WTC11 (cell line): ENCODE measurements around the gene CLSTN2.

Experiments used
- ATF3 ChIP-seq: sonication (generic); formaldehyde crosslinking; conservative IDR thresholded peaks from 2 replicates; pipeline ENCODE4 v1.8.1; 2022; ENCODE audit warnings: mild to moderate bottlenecking, missing genetic modification reagents
- CREB1 ChIP-seq: sonication (generic); formaldehyde crosslinking; IDR thresholded peaks from 2 replicates; pipeline ENCODE4 v1.8.0; 2023; ENCODE audit warnings: mild to moderate bottlenecking, missing genetic modification reagents
- ESRRA ChIP-seq: sonication (generic); formaldehyde crosslinking; IDR thresholded peaks from 2 replicates; pipeline ENCODE4 v1.8.1; 2022; ENCODE audit warnings: mild to moderate bottlenecking, missing genetic modification reagents, borderline replicate concordance
- ZMAT4 ChIP-seq: fragments of 250-450 bp; sonication (Bioruptor Pico); IDR thresholded peaks from 2 replicates; pipeline ENCODE4 v1.9.0; 2021; ENCODE audit warnings: mild to moderate bottlenecking
- TF ChIP-seq, protein P1 (sequence below): fragments of 200-600 bp; IDR thresholded peaks from 2 replicates; pipeline ENCODE4 v1.8.0; 2022; ENCODE audit warnings: antibody characterized with exemption
- TF ChIP-seq, protein P2 (sequence below): sonication (generic); formaldehyde crosslinking; IDR thresholded peaks from 2 replicates; pipeline ENCODE4 v1.8.1; 2022; ENCODE audit warnings: low read depth, mild to moderate bottlenecking, moderate library complexity, missing genetic modification reagents, borderline replicate concordance
- TF ChIP-seq, protein P3 (sequence below): fragments of 250-450 bp; sonication (Bioruptor Pico); IDR thresholded peaks from 2 replicates; pipeline ENCODE4 v1.9.0; 2021; ENCODE audit warnings: mild to moderate bottlenecking, borderline replicate concordance
- TF ChIP-seq, protein P4 (sequence below): sonication (generic); formaldehyde crosslinking; IDR thresholded peaks from 2 replicates; pipeline ENCODE4 v1.8.1; 2022; ENCODE audit warnings: mild to moderate bottlenecking, missing genetic modification reagents, moderate library complexity, borderline replicate concordance

DNA sequence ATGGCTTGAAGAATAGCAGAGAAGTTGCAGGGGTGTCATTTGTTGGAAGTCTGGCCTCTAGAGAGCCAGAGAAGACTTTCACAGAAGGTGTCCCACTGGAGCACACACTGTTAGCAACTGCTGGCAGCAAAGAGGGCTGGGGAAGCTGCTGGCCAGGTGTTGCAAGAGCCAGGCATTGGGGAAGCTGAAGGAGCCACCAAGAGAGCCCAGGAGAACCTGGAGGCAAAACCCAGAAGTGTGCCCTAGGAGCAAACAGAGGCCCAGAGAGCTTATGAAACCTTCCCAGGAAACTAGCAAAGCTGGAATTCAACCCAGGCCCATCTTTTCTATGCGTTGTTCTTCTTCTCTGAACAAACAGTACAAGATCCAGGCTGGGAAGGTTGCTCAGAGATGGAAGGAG, 610.2 kb downstream of the CLSTN2 start:
- TF ChIP-seq, protein P1, sequence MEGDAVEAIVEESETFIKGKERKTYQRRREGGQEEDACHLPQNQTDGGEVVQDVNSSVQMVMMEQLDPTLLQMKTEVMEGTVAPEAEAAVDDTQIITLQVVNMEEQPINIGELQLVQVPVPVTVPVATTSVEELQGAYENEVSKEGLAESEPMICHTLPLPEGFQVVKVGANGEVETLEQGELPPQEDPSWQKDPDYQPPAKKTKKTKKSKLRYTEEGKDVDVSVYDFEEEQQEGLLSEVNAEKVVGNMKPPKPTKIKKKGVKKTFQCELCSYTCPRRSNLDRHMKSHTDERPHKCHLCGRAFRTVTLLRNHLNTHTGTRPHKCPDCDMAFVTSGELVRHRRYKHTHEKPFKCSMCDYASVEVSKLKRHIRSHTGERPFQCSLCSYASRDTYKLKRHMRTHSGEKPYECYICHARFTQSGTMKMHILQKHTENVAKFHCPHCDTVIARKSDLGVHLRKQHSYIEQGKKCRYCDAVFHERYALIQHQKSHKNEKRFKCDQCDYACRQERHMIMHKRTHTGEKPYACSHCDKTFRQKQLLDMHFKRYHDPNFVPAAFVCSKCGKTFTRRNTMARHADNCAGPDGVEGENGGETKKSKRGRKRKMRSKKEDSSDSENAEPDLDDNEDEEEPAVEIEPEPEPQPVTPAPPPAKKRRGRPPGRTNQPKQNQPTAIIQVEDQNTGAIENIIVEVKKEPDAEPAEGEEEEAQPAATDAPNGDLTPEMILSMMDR, result no peak
- TF ChIP-seq, protein P2, sequence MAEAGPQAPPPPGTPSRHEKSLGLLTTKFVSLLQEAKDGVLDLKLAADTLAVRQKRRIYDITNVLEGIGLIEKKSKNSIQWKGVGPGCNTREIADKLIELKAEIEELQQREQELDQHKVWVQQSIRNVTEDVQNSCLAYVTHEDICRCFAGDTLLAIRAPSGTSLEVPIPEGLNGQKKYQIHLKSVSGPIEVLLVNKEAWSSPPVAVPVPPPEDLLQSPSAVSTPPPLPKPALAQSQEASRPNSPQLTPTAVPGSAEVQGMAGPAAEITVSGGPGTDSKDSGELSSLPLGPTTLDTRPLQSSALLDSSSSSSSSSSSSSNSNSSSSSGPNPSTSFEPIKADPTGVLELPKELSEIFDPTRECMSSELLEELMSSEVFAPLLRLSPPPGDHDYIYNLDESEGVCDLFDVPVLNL, result no peak
- TF ChIP-seq, protein P3, sequence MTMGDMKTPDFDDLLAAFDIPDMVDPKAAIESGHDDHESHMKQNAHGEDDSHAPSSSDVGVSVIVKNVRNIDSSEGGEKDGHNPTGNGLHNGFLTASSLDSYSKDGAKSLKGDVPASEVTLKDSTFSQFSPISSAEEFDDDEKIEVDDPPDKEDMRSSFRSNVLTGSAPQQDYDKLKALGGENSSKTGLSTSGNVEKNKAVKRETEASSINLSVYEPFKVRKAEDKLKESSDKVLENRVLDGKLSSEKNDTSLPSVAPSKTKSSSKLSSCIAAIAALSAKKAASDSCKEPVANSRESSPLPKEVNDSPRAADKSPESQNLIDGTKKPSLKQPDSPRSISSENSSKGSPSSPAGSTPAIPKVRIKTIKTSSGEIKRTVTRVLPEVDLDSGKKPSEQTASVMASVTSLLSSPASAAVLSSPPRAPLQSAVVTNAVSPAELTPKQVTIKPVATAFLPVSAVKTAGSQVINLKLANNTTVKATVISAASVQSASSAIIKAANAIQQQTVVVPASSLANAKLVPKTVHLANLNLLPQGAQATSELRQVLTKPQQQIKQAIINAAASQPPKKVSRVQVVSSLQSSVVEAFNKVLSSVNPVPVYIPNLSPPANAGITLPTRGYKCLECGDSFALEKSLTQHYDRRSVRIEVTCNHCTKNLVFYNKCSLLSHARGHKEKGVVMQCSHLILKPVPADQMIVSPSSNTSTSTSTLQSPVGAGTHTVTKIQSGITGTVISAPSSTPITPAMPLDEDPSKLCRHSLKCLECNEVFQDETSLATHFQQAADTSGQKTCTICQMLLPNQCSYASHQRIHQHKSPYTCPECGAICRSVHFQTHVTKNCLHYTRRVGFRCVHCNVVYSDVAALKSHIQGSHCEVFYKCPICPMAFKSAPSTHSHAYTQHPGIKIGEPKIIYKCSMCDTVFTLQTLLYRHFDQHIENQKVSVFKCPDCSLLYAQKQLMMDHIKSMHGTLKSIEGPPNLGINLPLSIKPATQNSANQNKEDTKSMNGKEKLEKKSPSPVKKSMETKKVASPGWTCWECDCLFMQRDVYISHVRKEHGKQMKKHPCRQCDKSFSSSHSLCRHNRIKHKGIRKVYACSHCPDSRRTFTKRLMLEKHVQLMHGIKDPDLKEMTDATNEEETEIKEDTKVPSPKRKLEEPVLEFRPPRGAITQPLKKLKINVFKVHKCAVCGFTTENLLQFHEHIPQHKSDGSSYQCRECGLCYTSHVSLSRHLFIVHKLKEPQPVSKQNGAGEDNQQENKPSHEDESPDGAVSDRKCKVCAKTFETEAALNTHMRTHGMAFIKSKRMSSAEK, result no peak
- TF ChIP-seq CREB1 (no peak), ZMAT4 (CRISPR knock-in tag) (no peak), ATF3 (CRISPR knock-in tag) (no peak), ESRRA (CRISPR knock-in tag) (no peak)
- TF ChIP-seq, protein P4, sequence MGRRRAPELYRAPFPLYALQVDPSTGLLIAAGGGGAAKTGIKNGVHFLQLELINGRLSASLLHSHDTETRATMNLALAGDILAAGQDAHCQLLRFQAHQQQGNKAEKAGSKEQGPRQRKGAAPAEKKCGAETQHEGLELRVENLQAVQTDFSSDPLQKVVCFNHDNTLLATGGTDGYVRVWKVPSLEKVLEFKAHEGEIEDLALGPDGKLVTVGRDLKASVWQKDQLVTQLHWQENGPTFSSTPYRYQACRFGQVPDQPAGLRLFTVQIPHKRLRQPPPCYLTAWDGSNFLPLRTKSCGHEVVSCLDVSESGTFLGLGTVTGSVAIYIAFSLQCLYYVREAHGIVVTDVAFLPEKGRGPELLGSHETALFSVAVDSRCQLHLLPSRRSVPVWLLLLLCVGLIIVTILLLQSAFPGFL (CRISPR knock-in tag), result no peak
